Right atrium auricular region (tissue), 2 donors: ENCODE results near the gene RCL1. TPM values are rescaled to one million over a fixed set of nuclear protein-coding genes. Genes with fewer than 3 reads are reported as not detected.
"Not testable (repeated sequence)": the region's sequence is repeated elsewhere in the genome, so short reads cannot be mapped to it uniquely, and the experiment has no call there.

ENCODE experiments used
- DNase-seq: peaks from one replicate; pipeline ENCODE4 v3.0.0-alpha.2; 2019; ENCODE audit warnings: low spot score
- H3K27ac ChIP-seq, 2 donors: fragments of 200-600 bp; sonication (generic); 1 replicate in 1 of 2; 2 replicates in 1 of 2; pipeline ENCODE4 v1.5.1; 2016 to 2019
- H3K27me3 ChIP-seq, 2 donors: fragments of 200-600 bp; sonication (generic); one replicate each; pipeline versions ENCODE4 v1.5.1 to v1.6.0; 2017 to 2019
- H3K36me3 ChIP-seq: fragments of 200-600 bp; sonication (generic); one replicate; pipeline ENCODE4 v1.5.1; 2016
- H3K4me1 ChIP-seq, 2 donors: fragments of 200-600 bp; sonication (generic); one replicate each; pipeline versions ENCODE4 v1.5.1 to v1.6.0; 2017 to 2019
- H3K4me3 ChIP-seq, 2 donors: fragments of 200-600 bp; sonication (generic); 1 replicate in 1 of 2; 2 replicates in 1 of 2; pipeline ENCODE4 v1.5.1; 2017 to 2019; ENCODE audit warnings: mild to moderate bottlenecking in 1 of 2, moderate library complexity in 1 of 2
- H3K9me3 ChIP-seq, 2 donors: fragments of 200-600 bp; sonication (generic); one replicate each; pipeline ENCODE4 v1.5.1; 2019
- total RNA-seq, 2 donors: library from RNA; depleted of rRNA; stranded (reverse); fragments of >200 nt; gene quantifications; one replicate each; pipeline ENCODE4 v1.1.0, GENCODE V29; 2016
- TF ChIP-seq, protein P1 (sequence below), 2 donors: fragments of 200-600 bp; sonication (generic); IDR thresholded peaks; one replicate each; pipeline ENCODE4 v1.5.1; 2019; ENCODE audit warnings: antibody characterized with exemption in 2 of 2

Gene RCL1
- total RNA-seq, 2 donors from 2014 or later = 7.2 to 8.6 TPM

DNA sequence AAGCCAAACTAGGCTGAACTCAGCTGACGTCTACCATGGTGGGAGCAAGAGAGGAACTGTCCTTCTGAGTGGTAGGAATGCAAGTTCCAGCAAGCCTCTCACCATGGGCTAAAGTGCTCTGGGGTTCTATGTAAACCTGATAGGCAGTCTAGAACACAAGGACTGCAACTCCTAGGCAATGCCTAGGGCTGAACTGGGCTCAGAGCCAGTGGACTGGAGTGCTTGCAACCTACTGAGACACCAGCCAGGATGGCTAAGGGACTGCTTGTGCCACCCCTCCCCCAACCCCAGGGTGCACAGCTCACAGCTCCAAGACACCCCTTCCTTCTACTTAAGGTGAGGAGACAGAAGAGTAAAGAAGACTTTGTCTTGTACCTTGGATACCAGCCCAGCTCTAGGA, 12.1 kb upstream of the RCL1 start:
- Histone ChIP-seq H3K4me1 (no peaks in the 10 kb centered on the region), H3K4me3 (no peak overlapping the region), H3K36me3 (no peaks in the 10 kb centered on the region), H3K27me3 (no peaks in the 10 kb centered on the region), H3K27ac (no peak overlapping the region), H3K9me3 (no peaks in the 10 kb centered on the region)
- no peak for DNase-seq
- TF ChIP-seq, protein P1, sequence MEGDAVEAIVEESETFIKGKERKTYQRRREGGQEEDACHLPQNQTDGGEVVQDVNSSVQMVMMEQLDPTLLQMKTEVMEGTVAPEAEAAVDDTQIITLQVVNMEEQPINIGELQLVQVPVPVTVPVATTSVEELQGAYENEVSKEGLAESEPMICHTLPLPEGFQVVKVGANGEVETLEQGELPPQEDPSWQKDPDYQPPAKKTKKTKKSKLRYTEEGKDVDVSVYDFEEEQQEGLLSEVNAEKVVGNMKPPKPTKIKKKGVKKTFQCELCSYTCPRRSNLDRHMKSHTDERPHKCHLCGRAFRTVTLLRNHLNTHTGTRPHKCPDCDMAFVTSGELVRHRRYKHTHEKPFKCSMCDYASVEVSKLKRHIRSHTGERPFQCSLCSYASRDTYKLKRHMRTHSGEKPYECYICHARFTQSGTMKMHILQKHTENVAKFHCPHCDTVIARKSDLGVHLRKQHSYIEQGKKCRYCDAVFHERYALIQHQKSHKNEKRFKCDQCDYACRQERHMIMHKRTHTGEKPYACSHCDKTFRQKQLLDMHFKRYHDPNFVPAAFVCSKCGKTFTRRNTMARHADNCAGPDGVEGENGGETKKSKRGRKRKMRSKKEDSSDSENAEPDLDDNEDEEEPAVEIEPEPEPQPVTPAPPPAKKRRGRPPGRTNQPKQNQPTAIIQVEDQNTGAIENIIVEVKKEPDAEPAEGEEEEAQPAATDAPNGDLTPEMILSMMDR (IDR thresholded peaks at IDR 0.05) = no peak

DNA sequence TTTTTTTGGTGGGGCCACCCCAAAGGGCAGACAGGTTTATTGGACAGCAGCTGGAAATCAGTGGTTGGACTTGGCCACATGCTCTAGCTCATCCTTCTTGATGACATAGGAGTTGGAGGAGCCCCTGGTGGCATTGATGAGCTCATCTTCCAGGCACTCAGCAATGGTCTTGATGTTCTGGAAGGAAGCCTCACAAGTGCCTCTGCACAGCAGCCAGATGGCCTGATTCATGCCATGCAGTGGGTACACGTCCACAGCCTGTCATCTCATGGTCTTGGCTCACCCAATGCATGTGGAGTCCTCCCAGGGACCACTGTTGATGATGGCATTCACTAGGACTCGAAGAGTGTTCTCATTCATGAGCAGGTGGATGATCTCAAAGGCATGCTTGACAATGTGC, 11.3 kb upstream of the RCL1 start:
- no peaks in the 10 kb centered on the region for H3K4me1 ChIP-seq
- TF ChIP-seq, protein P1 (IDR thresholded peaks at IDR 0.05) = no peak
- H3K36me3 ChIP-seq = no peaks in the 10 kb centered on the region
- DNase-seq = no peak
- H3K4me3 ChIP-seq = no peak overlapping the region
- H3K27me3 ChIP-seq = no peaks in the 10 kb centered on the region
- H3K27ac ChIP-seq = no peak overlapping the region
- no peaks in the 10 kb centered on the region for H3K9me3 ChIP-seq

DNA sequence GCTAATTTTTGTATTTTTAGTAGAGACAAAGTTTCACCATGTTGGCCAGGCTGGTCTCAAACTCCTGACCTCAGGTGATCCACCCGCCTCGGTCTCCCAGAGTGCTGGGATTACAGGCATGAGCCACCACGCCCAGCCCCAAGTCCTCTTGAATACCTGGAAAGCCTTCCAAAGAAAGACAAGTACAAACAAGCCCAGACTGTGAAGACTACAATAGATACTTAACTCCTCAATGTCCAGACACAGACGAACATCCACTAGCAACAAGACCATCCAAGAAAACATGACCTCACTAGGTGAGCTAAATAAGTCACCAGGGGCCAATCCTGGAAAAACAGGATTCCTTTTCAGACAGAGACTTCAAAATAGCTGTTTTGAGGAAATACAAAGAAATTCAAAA, 9.6 kb upstream of the RCL1 start:
- H3K36me3 ChIP-seq, DNase-seq, H3K27me3 ChIP-seq, H3K27ac ChIP-seq, H3K9me3 ChIP-seq, H3K4me1 ChIP-seq, H3K4me3 ChIP-seq: not testable (repeated sequence)

DNA sequence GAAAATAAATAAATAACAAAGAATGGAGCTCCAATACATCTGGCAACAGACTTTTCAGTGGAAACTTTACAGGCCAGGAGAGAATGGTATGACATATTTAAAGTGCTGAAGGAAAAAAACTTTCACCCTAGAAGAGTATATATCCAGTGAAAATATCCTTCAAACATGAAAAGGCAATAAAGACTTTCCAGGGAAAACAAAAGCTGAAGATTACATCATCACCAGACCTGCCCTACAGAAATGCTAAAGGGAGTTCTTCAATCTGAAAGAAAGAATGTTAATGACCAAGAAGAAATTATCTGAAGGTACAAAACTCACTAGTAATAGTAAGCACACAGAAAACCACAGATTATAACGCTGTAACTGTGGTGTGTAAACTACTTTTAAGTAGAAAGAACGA, 8.3 kb upstream of the RCL1 start:
- TF ChIP-seq, protein P1 (IDR thresholded peaks at IDR 0.05) = no peak
- H3K4me3 ChIP-seq = no peak overlapping the region
- DNase-seq = no peak

DNA sequence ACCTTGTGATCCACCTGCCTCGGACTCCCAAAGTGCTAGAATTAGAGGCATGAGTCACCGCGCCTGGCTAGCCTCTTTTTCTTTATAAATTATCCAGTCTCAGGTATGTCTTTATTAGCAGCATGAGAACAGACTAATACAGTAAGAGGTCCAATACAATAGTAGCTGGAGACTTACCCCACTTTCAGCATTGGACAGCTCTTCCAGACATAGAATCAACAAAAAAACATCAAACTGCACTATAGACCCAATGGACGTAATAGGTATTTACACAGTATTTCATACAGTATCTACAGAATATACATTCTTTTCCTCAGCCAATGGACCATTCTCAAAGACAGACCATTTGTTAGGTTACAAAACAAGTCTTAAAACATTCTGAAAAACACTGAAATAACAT, 6.1 kb upstream of the RCL1 start:
- Histone ChIP-seq H3K27ac (no peak overlapping the region), H3K4me1 (no peaks in the 10 kb centered on the region), H3K9me3 (no peaks in the 10 kb centered on the region), H3K36me3 (no peaks in the 10 kb centered on the region), H3K4me3 (no peak overlapping the region), H3K27me3 (no peaks in the 10 kb centered on the region)
- TF ChIP-seq, protein P1 (IDR thresholded peaks at IDR 0.05) = no peak
- DNase-seq = no peak

More for the DNA sequence above, 8.3 kb upstream of the RCL1 start:
- Histone ChIP-seq H3K36me3 (no peaks in the 10 kb centered on the region), H3K4me1 (no peaks in the 10 kb centered on the region), H3K27me3 (no peaks in the 10 kb centered on the region), H3K27ac (no peak overlapping the region), H3K9me3 (no peaks in the 10 kb centered on the region)

DNA sequence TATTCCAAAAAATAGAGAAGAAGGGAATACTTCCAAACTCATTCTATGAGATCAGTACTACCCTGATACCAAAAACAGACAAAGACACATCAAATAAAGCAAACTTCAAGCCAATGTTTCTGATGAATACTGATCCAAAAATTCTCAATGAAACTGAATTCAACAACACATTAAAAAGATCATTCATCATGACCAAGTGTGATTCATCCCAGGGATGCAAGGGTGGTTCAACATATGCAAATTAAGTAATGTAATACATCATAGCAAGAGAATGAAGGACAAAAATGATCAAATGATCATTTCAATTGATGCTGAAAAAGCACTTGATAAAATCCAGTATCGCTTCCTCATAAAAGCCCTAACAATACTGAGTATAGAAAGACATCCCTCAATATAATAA, 4.9 kb upstream of the RCL1 start:
- Histone ChIP-seq H3K9me3 (no peaks in the 10 kb centered on the region), H3K27ac (no peak overlapping the region), H3K4me3 (no peak overlapping the region), H3K4me1 (peaks cover 0 to 6% of the 10 kb centered on the region in 2 donors), H3K36me3 (no peaks in the 10 kb centered on the region), H3K27me3 (no peaks in the 10 kb centered on the region)
- no peak for DNase-seq
- TF ChIP-seq, protein P1 (IDR thresholded peaks at IDR 0.05) = no peak
